ENCODE measurements around the gene LSM7.
A peak's percentile ranks its signal among the peaks of the same experiment; 100 is the strongest.
"Not testable (repeated sequence)": the region's sequence is repeated elsewhere in the genome, so short reads cannot be mapped to it uniquely, and the experiment has no call there.

The LSM7 gene

DNA sequence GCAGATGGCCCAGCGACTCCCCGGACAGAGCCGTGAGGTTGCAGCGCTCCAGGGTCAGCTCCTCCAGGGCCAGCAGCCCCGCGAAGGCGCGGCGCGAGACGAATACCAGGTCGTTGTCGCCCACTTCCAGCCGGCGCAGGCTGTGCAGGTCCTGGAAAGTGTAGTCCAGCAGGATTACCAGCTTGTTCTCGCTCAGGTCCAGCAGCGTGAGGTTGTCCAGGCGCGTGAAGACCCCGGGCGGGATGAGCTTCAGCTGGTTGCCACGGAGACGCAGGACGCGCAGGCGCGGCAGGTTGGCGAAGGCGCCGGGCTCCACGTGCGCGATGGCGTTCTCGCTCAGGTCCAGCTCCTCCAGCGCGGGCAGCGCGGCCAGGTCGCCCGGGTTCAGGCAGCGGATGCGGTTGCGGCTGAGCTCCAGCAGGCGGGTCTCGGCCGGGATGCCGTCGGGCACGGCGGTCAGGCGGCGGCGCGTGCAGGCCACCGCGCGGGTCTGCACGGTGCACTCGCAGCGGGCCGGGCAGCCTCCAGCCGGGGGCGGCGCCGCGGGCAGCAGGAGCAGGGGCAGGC is 37.1 kb downstream of the LSM7 start:
- no peak for DNase-seq

DNA sequence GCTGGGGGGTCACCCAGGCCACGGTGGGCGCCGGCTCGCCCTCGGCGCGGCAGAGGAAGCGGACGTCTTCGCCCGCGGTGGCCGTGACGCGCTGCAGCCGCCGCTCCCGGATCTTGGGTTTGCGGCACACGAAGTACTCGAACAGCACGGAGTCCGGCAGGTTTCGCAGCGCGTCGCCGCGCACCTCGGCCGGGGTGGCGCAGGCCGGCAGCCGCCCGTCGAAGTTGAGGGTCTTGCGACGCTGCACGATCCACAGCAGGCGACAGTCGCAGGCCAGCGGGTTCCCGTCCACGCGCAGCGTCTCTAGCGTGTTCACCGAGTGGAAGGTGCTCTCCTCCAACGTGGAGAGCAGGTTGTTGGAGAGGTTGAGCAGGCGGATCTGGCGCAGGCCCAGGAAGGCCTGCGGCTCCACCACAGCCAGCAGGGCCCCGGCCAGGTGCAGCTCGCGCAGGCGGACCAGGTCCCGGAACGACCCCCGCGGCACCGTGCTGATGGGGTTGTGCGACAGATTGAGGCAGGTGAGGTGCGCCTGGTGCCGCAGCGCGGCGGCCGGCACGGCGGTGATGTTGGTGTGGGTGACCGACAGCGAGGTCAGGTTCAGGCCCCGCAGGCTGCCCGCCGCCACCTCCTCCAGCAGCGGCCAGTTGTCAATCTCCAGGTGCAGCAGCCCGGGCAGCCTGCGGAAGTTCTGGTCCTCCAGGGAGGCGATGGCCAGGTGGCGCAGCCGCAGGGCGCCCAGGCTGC is 37.8 kb downstream of the LSM7 start:
- no peak for DNase-seq

DNA sequence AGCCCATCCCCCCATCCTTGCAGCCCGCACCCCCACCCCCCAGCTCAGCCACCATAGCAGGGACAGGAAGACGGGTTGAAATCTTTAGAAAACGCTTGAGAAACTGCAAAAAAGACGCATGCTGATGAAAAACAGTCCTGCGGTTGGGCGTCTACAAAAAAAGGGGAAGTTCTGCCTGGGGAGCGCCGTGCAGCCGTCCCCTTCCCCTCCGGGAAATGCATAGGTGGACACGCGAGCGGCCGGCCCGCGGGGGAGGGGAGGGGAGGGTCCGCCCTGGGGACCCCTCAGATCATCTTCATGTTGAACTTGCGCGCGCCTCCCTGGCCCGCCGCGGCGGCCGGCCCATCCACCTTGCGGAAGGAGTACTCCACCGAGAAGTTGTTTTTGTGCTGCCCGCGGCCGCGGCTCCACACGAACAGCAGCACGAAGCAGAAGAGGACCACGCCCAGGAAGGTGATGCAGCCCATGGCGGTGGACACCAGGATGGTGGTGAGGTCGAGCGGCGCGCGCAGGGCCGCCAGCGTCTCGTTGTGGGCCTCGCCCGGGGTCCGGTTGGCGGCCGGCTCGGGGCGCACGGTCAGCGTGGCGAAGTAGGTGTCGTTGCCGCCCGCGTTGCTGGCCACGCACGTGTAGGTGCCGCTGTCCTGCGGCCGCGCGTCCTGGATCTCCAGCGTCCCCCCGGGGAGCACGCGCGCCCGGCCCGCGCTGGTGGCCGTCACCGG is 38.5 kb downstream of the LSM7 start:
- DNase-seq, result peak; percentile 25

DNA sequence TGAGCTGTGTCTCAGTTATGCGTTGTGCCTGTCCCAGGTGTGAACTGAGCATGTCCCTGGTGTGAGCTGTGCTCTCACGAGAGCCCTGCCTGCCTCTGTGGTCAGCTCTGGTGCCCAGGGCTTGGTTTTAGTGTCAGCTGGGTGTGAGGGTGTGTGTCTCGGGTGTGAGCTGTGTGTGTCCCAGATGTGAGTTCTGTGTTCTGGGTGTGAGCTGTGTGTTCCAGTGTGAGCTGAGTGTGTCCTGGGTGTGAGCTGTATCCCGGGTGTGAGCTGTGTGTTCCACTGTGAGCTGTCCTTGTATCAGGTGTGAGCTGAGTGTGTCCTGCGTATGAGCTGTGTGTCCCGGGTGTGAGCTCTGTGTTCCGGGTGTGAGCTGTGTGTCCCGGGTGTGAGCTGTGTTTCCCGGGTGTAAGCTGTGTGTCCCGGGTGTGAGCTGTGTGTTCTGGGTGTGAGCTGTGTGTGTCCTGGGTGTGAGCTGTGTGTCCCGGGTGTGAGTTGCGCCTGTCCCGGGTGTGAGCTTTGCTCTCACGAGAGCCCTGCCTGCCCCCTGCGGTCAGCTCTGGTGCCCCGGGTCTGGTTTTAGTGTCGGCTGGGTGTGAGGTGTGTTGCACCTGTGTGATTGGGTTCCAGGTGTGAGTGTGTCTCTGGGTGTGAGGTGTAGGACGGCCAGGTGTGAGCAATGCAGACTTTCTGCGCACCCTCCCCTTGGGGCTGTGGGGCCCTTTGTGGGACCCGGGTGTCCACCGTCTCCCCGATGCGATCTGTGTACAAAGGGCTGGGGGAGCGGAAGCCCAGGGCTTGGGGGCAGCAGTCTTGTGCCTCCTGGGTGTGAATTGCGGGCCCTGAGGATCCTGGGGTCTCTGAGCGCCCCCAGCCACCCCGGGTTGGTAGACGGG is 39.3 kb downstream of the LSM7 start:
- no peak for DNase-seq

DNA sequence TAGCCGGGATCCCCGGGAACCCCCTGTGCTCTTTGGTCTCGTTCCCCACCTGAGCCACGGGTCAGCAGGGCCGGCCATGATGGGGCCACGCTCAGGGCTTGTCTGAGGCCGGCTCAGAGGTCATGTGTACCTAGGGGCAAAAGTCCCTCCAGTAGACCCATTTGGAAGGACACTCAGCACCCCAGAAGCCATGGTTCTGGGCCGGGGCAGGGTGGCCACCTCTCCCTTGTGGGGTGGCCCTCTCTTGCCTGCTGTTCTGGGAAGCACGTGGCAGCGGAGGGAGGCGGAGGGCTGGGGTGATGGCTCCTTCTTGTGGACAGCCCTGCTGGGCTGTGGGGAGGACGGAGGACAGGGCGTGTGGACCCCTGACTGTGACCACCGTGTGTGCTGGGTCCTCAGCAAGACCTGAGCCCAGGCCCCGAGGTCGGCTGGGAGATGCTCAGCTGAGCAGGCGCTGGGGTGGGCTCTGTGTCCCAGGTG is 40.0 kb downstream of the LSM7 start:
- DNase-seq, result no peak

DNA sequence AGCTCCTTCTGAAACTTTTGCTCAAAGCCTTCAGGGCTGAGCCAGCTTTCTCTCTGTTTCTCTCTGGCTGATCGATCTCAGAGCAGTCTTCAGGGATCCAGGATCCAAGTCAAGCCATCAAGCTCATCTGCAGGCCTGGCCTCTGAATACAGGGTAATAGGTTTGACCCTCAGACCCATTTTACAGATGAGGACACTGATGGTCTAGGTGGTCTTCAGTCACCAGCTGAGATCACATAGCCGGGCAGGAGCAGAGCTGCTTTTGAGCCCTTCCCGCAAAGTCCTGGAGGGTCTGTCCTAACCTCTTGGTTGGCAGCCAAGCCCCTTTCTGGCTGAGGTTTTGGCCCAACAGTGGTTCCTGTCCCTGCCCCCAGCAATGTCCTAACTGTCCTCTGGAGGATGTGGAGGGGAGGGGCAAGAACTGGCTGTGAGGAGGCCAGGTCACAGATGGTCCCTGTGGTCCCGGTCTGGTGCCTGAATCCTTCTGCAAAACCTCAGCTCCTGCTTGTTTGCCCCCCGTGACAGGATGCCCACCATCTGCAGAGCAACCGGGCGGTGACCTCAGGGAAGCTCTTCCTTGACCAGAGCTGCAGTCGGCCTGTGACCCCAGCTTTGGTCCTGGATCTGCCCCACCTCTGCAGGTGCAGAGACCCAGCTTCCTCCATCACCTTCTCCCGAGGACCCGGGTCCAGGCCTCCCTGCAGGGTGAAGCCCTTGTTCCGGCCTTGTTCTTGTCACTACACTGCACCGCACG is 40.6 kb downstream of the LSM7 start:
- no peak for DNase-seq

DNA sequence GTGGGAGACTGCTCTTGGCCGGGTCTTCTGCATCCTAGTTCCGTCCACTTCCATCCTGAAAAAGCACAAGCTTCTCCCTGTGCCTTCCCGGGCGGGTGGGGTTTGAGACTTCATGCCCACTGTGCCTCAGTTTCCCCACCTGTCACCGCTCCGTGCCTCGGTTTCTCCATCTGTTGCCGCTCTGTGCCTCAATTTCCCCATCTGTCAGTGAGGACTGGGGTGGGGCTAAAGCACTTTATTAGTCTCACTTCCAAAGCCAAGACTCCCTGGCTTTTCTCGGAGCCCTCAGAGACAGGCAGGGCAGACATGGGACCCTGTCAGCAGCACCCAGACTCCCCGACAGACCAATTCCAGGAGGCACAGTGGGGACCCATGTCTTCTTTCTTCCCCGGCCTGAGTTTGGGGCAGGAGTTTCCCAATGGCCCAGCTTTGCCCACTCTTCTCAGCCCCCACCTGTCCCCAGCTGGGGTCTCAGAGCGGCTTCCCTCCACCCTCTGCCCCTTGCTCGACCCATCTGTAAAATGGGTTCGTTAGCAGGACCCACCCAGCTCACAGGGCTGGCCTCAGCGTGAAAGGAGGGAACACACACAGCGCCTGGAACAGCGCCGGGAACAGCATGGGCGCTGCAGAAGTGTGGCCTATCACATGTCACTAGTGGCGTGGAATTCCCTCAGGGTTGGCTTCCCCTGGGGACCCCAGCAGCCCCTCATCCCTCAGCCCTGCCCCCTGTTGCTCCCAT is 41.8 kb downstream of the LSM7 start:
- DNase-seq, result no peak

DNA sequence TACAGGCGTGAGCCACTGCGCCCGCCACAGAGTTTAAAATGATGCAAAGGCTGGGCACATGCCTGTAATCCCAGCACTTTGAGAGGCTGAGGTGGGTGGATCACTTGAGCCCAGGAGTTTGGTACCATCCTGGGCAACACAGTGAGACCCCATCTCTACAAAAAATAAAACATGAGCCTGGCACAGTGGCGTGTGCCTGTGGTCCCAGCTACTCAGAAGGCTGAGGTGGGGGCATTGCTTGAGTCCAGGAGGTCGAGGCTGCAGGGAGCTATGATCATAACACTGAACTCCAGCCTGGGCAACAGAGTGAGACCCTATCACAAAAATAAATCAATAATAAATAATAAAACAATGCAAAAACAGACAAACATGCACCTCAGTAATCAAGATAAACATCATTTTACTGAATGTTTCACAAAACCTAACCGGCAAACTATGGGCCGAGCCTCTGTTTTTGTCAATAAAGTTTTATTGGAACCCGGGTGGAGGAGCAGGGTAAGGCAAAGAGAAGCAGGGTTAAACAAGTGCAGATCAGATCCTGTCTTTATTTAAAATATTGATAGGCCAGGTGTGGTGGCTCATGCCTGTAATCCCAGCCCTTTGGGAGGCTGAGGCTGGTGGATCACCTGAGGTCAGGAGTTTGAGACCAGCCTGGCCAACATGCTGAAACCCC is 44.4 kb downstream of the LSM7 start:
- no peak for DNase-seq

DNA sequence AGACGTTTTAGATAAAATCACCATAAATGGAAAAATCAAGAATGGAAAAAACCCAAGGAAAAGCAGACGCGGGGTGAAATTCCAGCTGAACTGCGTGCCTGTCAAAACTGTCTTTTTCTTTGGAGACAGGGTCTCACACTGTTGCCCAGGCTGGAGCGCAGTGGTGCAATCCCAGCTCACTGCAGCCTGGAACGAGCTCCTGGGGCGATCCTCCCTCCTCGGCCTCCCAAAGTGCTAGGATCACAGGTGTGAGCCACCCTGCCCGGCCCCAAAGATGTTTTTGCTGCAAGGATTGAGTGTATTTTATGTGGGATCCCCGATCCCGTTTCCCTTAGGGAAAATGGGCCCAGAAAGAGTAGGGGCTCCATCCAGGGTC is 45.5 kb downstream of the LSM7 start:
- DNase-seq, result no peak

DNA sequence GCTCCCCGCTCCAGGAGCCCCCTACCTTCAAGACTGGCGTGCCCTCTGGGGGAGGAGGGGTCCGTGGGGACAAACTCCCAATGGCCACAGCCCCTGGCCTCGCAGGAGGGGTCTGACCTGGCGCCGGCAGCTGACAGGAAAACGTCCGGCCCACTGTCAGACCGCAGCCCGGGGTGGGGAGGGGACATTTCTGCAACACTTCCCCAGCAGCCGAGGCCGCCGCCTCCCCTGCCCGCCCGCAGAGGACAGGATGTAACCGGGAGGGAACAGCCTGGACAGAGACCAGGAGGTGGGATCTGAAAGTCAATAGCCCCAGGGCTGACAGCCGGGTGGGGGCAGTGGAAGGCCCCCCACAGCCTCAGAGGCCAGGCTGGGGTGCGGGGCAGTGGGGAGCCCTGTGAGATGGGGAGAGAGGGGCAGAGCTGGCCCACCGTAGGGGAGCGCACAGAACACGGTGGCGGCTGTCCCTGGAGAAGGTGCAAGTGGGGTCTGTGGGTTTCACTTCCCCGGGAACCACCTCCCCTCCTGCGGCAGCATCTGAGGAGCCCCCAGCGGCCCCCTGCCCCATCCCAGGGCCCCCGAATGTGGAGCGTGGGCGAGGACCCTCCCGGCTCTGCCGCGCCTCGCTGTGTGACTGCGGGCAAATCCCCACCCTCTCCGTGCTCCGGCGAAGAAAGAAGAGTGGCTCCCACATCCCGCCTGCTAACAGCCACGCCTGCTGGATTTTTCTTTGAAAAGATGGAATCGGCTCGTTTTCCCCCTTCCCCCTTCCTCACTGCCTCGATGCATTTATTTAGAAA is 46.1 kb downstream of the LSM7 start, which contains the start of gene PEAK3:
TSS of gene PEAK3 (minus strand) at position 114 of the 800 bp plus-strand sequence. CDS start 1,244 bp downstream, outside the sequence.
- no peak for DNase-seq

DNA sequence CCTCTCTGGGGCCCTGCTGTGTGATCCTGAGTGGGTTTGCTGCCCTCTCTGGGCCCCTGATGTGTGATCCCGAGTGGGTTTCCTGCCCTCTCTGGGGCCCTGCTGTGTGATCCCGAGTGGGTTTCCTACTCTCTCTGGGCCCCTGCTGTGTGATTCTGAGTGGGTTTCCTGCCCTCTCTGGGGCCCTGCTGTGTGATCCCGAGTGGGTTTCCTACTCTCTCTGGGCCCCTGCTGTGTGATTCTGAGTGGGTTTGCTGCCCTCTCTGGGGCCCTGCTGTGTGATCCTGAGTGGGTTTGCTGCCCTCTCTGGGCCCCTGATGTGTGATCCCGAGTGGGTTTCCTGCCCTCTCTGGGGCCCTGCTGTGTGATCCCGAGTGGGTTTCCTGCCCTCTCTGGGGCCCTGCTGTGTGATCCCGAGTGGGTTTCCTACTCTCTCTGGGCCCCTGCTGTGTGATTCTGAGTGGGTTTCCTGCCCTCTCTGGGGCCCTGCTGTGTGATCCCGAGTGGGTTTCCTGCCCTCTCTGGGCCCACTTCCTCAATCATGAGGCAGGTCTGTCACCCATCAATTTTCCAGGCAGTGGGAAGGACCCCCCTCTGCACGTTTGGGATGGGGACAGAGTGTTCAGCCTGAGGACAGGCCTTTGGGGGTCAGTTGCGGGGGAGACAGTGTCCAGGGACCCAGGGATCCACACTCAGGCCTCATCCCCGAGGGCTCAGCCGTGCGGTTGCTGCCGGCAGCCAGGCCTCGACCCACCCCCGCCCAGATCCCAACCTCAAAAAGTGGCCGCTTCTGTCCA is 46.9 kb downstream of the LSM7 start:
- not testable (repeated sequence) for DNase-seq

DNA sequence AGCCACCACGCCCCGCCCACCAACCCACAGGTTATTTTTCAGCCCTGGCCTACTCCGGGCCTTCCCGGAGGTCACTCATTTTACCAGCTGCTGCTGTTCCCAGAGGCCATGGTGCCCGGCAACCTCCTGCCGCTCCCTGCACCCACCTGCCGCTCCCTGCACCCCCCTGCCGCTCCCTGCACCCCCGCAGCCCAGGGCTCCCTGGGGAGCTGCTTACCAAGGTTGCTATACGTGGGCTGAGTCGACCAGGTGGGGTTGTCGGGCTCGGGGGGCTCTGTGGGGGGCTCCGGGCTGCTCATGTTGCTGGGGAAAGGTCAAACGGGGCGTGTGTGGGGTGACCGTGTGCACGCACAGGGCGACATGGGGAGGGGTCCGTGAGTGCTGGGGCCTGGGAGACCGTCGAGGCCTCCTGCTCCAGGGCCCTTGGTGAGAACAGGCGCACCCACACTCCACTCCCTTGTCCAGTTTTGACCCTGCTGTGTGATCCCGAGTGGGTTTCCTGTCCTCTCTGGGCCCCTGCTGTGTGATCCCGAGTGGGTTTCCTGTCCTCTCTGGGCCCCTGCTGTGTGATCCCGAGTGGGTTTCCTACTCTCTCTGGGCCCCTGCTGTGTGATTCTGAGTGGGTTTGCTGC is 47.6 kb downstream of the LSM7 start:
- DNase-seq, result no peak

DNA sequence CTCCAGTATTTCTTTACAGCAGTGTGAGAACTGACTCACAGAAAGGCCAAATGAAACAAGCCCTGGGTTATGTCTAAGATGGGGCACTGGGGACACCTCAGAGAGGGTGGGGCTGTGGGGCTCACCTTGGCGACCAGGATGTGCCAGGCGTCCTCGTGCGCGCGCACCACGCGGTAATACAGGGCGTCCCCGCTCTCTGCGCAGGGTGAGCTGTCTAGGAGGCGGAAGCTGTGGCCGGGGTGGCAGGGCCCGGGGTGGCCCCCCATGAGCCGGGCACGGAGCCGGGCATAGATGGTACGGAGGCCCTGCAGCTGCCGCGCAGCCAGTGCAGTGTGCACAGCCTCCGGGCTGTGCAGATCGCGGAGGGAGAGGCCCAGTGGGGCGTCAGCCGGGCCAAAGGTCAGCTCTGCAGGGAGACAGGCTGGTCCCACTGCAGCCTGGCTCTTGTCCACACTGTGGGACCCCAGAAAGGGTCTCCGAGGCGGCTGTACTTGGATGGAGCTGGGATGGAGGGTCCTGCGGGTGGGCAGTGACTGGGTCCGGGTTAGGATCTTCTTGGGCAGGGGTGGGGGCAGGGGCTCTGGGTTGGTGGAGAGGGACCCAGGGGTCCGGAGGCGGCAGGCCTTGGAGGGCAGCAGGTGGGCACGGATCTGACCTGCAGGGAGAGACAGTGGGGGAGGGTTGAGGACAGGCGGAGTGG is 49.8 kb downstream of the LSM7 start:
- DNase-seq, result no peak

DNA sequence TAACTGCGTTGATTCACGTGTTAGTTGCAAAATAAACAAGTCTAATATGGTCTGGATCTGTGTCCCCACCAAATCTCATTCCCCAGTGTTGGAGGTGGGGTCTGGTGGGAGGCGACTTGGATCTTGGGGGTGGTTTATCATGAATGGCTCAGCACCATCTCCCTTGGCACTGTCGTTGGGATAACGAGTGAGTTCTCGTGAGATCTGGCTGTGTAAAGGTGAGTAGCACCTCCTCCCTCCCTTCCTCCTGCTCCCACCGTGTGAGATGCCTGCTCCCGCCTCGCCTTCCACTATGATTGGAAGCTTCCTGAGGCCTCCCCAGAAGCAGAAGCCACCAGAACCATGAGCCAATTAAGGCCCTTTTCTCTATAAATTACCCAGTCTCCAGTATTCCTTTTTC is 51.2 kb downstream of the LSM7 start:
- DNase-seq, result no peak

DNA sequence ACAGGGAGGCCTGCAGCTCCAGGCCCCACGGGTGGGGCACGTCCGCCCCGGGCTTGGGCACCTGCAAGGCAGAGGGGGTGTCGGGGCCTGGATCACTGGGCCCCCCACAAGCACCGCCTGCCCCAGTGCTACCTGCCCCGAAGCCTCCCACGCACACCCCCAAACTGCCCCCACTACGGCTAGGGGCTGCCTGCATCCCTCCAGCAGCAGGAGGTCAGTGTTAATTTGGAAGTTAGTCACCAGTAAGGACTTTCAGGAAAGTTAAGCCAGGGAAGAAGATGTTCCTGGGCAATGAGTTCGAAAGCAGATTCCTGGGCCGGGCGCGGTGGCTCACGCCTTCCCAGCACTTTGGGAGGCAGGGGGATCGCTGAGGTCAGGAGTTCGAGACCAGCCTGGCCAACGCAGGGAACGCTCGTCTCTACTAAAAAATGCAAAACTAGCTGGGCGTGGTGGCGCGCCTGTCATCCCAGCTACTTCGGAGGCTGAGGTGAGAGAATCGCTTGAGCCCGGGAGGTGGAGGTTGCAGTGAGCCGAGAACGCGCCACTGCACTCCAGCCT is 51.9 kb downstream of the LSM7 start:
- DNase-seq, result no peak

DNA sequence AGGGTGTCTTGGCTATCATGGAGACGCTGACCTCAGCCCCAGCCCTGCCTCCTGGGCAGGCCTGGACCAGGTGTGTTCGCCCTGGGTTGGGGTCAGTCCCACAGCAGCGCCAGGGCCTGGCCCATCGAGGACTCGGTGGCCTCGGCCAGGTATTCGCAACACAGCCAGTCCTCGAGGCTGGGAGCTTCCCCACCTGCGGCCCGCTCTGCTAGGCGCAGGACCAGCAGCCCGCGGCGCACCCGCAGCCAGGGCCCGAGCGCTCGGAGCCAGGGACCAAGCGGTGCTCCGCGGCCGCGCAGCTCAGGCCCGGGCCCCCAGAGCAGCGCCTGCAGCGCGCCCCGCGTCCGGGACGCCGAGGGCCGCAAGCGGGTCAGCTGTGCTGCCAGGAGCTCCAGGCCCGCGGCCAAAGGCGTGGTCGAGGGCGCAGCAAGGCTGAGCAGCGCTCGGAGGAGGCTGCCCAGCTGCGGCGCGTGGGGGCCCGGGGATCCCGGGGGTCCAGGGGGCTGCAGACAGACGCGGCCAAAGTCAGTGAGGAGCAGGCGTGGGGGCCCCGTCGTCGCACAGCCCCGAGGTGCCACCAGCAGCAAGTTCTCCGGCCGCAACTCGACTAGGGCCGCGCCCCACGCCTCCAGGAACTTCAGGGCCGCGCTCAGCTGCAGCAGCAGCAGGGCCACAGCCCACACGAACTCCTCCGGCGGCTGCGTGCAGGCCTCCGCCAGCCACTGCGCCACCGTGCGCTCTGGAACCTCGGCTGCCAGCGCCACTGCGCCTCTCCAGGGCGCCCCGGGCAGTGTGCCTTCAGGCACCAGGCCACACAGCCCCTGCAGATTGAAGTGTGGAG is 52.6 kb downstream of the LSM7 start:
- no peak for DNase-seq

Data from stimulated activated naive CD4-positive, alpha-beta T cell treated with Interleukin-2 at 50 U/mL for 16 hours (primary cell).